NK-92 treated with Interleukin-12 subunit alpha and Interleukin-12 subunit beta, amount 100 ng/mL, for 24 hours (cell line): ENCODE results near the gene BHLHA15.

Experiments used
- DNase-seq: peaks from one replicate; lab custom pipeline; 2025; lab: John Stamatoyannopoulos, UW

The BHLHA15 gene

DNA sequence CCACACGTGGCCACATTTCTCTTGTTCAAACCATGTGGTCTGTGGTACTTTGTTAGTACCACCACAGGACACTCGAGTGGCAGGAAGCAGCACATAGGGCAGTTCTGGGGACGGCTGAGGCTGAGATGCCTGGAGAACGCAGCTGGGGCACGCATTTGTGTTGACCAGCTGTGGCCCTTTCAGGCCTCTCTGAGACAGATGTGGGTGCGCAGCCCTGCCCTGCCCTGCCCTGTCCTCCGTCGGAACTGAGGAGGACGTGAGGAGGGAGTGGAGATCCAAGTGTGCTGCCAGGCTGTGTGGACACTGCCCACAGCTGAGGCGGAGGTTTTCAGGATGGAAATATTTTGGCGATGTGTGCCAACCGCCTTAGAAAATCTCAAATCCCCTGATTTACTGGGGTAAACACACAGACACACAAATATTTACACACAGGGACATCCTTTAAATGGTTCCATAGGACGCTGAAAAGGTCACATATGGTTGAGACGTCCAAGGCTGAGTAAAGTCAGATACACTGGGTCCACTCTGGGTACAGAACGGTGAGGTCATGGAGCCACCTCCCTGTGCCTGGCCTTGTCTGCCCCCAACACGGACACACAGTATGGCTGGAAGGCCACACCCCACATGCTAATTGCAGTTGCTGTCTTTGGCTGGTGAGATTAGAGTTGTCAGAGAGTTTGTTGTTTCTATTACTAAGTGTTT is 14.8 kb downstream of the BHLHA15 start:
- DNase-seq = no peak

DNA sequence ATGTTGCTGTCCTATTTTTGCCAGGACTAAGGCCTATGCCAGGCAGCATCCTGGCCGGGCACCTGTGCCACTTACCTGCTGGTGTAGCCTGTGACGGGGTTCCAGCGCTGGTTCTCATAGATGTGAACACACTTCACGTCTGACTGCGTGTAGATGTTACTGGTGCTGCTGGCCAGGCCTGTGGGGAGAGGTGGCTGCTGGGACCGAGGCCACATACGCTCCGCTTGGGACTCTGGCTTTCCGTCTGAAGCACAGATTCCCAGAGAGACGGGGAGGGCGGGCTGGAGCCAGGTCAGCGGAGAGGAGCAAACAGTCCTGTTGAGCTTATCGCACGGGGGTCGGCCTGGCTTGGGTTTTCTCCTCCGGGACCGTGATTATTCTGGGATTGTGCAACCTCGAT is 16.7 kb downstream of the BHLHA15 start:
- no peak for DNase-seq

DNA sequence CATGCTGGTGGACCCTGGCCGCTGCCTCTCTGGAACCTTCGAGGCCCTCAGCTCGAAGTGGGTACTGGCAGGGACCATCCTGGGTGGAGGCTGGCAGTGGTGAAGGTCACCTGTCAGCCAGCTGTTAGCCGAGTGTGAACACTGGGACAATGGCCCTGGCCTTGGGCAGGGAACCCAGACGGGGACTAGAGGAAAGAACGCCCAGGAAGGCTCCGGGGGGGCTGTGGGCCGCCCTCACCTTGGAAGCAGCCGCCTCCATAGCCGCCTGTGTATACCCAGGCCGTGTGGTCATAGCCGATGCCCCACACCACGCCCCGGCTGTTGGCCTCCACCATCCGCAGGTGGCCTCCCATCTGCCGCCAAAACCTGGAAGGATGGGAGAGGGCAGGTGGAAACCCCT is 17.6 kb downstream of the BHLHA15 start:
- no peak for DNase-seq

GRCh38 chr7:98229441-98229840 is 18.2 kb downstream of the BHLHA15 start:
- no peak for DNase-seq

- no peak for DNase-seq
Measured at GRCh38 chr7:98229991-98230745, 18.9 kb downstream of the BHLHA15 start.

GRCh38 chr7:98230746-98231471 is 19.7 kb downstream of the BHLHA15 start:
- no peak for DNase-seq

DNA sequence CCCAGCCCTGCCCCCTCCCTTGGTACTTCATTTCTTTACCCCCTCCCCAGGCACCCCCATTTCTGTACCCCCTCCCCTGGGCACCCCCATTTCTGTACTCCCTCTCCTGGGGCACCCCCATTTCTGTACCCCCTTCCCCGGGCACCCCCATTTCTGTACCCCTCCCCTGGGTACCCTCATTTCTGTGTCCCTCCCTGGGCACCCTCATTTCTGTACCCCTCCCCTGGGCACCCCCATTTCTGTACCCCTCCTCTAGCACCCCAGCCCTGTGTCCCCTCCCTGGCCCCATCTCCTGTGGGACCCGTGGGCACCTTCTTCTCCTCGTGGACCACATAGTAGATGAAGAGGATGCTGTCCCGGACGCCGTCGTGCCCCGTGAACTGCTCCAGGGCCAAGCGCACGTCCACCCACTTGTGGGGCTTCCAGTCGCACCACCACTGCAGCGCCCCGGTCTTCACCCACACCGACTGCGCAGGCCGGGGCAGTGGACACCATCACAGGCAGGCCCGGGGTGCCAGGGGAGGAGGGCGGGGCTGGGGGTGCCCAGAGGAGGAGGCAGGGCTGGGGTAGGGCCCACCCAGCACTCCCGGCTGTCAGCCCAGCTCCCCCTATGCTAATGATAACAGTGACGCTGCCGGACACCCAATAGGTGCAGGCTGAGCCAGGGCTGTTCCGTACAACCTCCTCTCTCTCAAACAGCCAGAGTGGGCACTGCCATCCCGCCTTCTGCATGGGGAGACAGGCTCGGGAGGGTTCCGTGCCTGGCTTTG is 20.4 kb downstream of the BHLHA15 start:
- DNase-seq = no peak

DNA sequence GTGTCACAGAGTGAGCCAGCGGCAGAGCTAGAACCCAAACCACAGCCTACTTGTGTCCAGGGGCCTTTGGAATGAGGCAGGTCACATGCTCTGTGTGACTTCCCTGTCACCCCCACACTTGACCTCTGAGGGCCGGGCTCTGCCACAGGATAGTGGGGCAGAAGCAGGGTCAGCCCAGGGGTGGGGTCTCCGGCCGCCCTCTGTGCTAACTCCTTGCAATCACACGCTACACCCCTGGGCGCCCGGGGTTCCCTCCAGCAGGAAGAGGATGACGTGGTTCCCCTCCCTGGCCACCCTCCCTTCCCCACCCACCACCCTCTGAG is 21.0 kb downstream of the BHLHA15 start:
- no peak for DNase-seq

DNA sequence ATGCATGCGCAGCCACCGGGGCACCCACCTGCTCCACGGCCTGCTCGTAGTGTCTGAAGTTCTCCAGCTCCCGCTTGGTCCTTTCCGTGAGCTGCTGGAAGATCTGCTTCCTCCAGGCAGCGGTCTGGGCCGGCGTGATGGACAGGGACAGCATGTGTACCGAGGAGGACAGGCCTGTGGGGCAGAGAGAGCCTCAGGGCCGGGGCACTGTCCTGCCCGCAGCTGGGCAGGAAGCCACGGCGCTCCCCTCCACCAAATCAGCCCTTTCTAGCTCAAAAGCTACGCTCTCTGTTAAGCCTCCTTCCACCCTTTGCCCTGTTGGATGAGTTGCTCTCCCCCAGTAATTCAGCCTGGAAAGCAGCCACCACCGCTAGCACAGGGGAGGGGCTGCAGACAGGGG is 21.6 kb downstream of the BHLHA15 start:
- no peak for DNase-seq

GRCh38 chr7:98233219-98234070 is 22.2 kb downstream of the BHLHA15 start:
- no peak for DNase-seq

- DNase-seq = no peak
Measured at GRCh38 chr7:98234429-98235147, 23.3 kb downstream of the BHLHA15 start.

- DNase-seq = no peak
Measured at GRCh38 chr7:98235901-98236300, 24.7 kb downstream of the BHLHA15 start.

DNA sequence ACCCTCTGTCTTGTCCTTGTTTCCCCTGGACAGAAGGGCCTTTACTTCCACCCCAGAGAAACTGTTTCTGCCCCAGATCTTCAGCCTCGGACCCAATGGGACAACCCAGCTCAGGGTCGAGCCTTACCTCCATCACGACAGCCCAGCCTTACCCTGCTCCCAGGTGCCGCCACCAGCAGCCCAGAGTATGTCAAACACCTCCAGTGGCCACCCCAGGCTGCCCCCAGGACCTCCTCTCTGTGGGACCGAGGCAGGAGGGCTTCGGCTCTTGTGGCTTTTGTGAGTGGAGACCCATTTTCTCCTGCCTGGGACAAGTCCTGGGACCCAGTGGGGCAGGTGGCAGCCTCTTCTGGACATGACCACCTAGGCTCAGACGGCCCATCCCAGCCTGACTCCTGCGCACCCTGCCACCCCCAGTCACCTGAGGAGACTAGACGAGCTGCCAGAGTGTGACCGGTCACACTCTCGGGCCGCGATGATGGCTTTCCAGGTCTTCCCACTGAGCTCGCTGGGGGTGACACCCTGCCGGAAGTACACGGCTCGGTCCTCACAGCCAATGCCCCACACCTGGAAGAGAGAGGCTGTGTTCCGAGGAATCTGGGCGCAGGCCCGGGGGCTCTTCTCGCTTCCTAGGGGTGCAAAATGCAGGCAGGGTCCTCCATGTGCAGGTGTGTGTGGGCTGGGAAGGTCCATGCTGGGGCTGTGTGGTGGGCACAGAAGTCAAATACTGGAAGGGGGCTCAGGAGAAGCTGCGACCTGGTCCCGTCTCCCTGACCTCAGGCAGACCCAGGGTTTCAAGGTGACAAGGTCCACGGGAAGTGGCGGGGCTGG is 25.3 kb downstream of the BHLHA15 start:
- no peak for DNase-seq

DNA sequence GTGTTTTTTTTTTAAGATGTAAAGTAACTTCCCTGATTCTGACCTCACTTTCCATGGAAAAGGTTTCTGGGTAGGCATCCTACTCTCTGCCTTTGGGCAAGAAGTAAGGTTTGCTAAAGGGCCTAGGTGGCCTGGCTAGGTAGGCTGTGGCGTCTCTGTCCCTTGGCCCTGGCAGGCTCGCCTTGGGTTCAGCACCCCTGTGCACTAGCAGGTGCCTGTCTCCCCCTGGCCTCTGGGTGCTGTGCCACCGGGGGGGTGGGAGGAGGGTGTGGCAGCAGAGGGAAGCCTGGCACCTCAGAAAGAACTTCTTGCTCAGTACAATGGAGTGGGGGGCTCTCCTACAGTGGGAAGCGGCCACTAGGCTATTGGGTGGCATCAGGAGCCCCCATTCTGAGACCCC is 26.8 kb downstream of the BHLHA15 start:
- DNase-seq = no peak

GRCh38 chr7:98238976-98239375 is 27.7 kb downstream of the BHLHA15 start:
- DNase-seq = no peak

- DNase-seq = no peak
Measured at GRCh38 chr7:98240961-98241673, 29.9 kb downstream of the BHLHA15 start.

- no peak for DNase-seq
Measured at GRCh38 chr7:98241674-98242241, 30.5 kb downstream of the BHLHA15 start.

DNA sequence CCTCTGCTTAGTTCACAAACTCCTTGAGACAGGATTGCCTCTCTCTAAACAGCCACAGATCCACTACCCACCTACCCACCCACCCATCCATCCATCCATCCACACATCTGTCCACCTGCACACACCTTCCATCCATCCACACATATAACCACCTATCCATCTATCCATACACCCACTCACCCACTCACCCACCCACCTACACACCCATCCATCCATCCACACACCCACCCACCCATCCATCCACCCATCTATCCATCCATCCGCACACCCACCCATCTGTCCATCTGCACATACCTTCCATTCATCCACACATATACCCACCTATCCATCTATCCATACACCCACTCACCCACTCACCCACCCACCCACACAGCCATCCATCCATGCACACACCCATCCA is 31.1 kb downstream of the BHLHA15 start:
- DNase-seq = no peak

DNA sequence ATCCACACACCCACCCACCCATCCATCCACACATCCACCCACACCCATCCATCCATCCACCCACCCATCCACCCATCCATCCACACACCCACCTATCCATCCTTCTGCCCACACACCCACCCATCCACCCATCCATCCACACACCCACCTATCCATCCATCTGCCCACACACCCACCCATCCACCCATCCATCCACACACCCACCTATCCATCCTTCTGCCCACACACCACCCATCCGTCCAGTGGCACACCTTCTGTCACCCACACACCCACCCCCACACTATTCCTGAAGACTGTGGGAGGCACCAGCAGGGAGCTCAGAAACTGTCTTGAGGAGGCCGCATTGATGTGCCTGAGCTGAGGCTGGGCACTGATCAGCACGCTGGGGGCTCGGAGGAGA is 31.7 kb downstream of the BHLHA15 start:
- DNase-seq = no peak
